Measurements from ENCODE around the gene NPY2R.

NPY2R gene, protein sequence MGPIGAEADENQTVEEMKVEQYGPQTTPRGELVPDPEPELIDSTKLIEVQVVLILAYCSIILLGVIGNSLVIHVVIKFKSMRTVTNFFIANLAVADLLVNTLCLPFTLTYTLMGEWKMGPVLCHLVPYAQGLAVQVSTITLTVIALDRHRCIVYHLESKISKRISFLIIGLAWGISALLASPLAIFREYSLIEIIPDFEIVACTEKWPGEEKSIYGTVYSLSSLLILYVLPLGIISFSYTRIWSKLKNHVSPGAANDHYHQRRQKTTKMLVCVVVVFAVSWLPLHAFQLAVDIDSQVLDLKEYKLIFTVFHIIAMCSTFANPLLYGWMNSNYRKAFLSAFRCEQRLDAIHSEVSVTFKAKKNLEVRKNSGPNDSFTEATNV

GRCh38 chr4:155208258-155209054, at the start of gene NPY2R:
Gene NPY2R, plus strand, starts transcription at chr4:155208636. Its CDS starts 5,304 bp downstream, at chr4:155213940.
- no peak for DNase-seq

DNA sequence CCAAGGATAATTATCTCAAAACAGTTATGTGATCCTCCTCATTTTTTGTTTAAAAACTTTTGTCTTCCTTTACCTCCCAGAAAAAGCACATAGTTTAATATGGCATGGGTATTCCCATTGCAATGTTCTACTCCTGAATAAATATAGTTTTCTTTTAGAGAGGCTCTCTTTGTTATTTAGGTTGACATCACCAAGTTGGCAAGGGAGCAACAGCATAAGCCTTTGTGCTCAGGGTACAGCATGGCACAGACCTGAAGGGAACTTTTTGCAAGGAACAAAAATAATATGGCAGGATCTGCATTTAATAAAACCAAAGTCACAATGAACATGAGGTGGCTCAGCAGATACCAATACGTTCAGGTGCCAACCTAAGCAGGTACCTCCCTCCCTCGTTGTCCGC, 47.1 kb upstream of the NPY2R start:
- no peak for DNase-seq

GRCh38 chr4:155164718-155165117, 43.7 kb upstream of the NPY2R start:
- DNase-seq: no peak

DNA sequence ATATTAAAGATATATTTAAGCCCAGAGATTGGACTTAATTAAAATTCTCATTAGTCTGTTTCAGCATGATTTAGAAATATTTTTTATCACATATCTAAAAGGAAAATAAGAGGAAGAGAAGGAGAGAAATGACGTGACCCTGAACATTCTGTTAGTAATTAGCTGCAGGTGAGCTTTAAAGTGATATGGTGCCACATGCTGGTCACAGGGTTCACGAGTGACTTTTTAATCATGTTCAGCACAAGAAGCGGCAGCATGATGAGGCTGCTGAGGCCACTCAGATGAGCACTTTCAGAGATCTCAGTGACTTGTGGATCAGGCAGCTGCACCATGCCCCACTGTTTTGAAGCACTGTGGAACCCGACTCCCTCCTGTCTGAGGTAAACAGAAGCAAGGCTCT, 37.9 kb upstream of the NPY2R start:
- no peak for DNase-seq

DNA sequence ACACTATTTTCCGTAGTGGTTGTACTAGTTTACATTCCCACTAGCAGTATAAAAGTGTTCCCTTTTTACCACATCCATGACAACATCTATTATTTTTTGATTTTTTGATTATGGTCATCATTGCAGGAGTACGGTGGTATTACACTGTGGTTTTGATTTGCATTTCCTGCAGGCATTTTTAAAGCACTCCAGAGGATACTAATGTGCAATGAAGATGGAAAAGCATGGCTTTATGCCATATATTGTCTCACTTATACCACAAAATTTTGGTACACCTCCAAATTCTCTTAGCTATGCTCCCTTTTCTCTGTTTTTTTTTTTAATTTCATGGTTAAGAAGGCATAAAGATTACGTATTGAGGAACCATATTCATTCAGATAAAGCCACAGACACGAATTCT, 35.1 kb upstream of the NPY2R start:
- no peak for DNase-seq

GRCh38 chr4:155174668-155175067, 33.8 kb upstream of the NPY2R start:
- no peak for DNase-seq

DNA sequence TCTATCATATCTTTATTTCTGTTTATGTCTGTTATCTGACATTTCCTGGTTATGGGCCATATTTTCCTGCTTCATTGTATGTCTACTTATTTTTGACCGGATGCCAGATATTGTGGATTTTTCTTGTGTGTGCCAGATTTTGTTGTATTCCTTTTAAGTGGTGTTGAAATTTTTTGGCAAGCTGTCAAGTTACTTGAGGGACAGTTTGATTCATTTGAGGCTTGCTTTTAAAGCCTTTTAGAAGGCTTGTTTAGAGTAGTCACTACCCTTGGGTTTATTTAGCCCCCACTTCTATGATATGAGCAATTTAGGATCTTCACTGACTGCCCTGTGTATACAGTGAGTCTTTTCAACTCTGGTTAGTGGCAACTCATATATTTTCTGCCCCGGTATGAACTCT, 29.2 kb upstream of the NPY2R start:
- no peak for DNase-seq

DNA sequence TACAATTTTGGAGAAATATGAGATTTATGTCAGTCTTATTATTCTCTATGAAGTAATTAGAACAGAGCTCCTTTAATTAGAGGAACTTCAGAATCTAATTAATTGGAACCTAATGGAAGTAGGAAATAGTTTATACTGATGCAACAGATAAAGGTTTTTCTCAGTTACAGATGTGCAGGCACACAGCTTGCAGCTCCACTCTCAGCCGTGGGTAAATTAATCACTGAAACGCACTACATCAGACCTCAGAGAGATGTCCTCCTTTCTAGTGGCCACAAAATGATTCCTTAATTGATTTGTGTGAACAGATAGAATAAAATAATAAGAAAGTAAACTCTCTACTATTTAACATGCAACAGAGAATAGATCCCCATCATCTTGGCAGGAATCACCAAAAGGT, 21.5 kb upstream of the NPY2R start:
- no peak for DNase-seq

GRCh38 chr4:155187989-155188388, 20.4 kb upstream of the NPY2R start:
- no peak for DNase-seq

DNA sequence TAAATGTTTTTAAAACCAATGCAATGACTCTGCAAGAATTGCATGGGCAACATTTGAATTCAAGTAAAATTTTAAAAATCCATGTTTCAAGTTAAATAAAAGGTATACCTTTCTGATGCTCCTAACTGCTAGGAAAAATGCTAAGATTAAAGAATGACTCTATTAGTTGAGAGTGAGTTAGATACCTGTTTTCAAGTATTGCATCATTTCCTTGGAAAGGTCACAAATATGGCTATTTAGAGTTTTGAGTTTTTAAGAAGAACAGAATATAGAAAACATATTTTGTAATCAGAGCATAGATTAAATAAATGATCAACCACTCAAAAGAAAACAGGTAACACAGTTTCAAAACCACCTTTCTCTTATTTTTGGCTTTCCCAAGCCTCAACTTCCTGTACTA, 18.3 kb upstream of the NPY2R start:
- DNase-seq: no peak

GRCh38 chr4:155197757-155198156, 10.7 kb upstream of the NPY2R start:
- no peak for DNase-seq

- DNase-seq: no peak
These were observed 740 bp upstream of the NPY2R start for GRCh38 chr4:155207534-155208257.

- no peak for DNase-seq
These were observed 11.6 kb downstream of the NPY2R start for GRCh38 chr4:155220025-155220424.

- no peak for DNase-seq
These were observed 18.7 kb downstream of the NPY2R start for GRCh38 chr4:155227131-155227530.

DNA sequence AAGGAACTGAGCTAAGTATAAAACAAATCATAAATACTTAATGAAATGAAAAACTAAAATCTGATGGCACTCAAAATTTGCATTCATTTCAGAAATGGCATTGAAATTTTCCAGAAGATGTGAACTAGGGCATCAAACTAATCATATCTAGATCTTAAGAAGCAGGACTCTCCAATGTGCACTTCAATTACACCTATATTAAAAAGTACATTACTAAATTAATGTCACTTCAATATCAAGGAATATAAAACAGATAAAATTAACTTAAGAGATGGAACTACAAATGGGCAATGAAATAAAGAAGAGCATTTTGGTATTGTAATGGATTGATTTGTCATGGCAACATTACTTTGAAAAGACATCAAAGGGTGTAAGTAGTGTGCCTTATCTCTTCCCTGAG, 20.3 kb downstream of the NPY2R start:
- DNase-seq: no peak

- no peak for DNase-seq
These were observed 24.0 kb downstream of the NPY2R start for GRCh38 chr4:155232432-155232831.

- DNase-seq: no peak
These were observed 25.8 kb downstream of the NPY2R start for GRCh38 chr4:155234206-155234605.

DNA sequence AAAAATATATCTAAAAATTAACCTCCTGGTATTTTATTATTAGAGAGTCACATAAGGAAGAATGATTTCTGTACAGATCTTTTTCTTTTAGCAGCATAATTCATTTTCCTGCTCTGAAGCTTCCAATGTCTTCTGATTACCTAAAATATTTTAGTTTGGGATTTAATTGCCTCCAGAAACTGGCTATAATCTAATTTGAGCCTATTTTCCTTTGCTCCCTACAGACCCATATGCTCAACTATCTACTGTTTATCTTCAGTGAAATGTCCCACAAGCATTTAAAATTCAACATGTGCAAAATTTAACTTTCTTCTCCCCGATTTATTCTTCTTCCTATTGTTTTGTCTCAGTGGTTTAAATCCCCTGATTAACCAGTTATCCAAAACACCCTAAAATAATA, 29.1 kb downstream of the NPY2R start:
- no peak for DNase-seq

- DNase-seq: no peak
These were observed 32.8 kb downstream of the NPY2R start for GRCh38 chr4:155241225-155241624.

- no peak for DNase-seq
These were observed 33.2 kb downstream of the NPY2R start for GRCh38 chr4:155241664-155242063.

DNA sequence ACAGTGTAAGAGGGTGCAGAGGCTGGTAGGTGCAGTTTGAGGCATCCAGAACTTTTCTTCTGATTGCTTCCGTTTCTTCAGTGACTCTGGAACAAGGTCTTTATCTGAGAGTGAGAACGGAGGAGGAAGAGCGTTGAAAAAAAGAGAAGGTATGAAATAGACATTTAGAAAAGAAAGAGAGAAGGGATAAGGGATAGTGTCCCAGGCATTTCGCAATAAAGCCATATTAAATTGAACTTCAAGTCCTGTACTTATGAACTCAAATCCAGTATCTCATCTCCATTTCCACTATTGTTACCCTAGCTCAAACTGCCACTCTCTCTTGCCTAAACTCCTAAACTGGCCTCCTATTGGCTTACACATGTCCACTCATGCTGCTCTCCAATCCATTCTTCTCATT, 36.7 kb downstream of the NPY2R start:
- DNase-seq: no peak

DNA sequence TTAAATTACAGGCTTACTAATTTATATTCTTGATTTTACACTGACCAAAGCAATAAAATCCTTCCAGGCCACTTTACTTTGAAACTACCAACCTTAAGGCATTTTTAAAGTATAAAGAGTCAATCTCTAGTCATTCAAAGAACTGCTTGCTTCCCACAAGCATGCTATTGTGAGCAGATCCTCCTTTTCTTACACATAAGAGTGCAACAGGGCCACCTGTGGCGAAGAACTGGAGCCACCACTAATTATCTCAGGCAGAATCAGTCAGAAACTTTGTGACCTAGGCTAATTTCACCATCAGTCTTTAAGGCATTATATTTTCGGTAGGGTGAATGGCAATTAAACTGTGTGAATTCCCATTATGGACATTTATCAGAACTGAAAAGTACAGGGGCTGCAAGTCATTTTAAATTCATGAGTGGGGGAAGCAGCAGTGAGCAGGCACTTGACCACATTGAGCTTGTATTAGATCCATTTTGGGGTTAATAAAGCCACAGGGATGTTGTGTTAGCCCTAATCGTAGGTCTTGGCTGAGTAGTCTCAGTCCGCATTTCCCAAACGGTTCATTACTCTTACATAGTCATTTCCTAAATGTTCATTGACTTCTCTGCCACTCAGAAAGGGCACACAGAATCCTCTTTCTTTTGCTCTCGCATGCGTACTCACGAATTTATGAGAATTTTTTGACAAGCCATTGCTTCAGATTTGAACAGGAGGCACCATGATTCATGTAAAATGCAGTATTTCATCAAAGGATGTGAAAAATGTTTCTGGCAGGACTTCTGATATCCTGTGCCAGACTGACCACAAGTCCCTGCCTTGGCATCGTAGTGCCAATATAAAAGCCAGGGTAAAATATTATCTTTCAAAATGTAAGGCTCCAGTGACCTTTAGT, 39.8 kb downstream of the NPY2R start:
- DNase-seq: no peak

Data from NCI-H187 treated with DMSO at 0.1 percent for 48 hours (cell line).